Gastrocnemius medialis (tissue), 4 donors: ENCODE measurements around the gene PCDH9. TPM values are rescaled to one million over a fixed set of nuclear protein-coding genes. Genes with fewer than 3 reads are reported as not detected.

Source experiments
- ATAC-seq, 2 donors: fragments of 150-250 bp; one replicate each; pipeline ENCODE4 v1.9.1; 2016
- DNase-seq, 2 donors: peaks; one replicate each; pipeline ENCODE4 v3.0.0-alpha.2; 2019
- H3K27ac ChIP-seq, 4 donors: fragments of 200-600 bp; sonication (generic); 1 replicate in 1 of 4; 2 replicates in 3 of 4; pipeline ENCODE4 v1.5.1; 2016 to 2018; ENCODE audit warnings: mild to moderate bottlenecking in 2 of 4, moderate library complexity in 1 of 4
- H3K27me3 ChIP-seq, 3 donors: fragments of 200-600 bp; sonication (generic) in 2 of 3; 1 replicate in 1 of 3; 2 replicates in 2 of 3; pipeline versions ENCODE4 v1.5.1 to v1.6.0; 2016 to 2019; ENCODE audit warnings: mild to moderate bottlenecking in 1 of 3, moderate library complexity in 1 of 3
- H3K36me3 ChIP-seq, 2 donors: fragments of 200-600 bp; sonication (generic) in 1 of 2; one replicate each; pipeline ENCODE4 v1.5.1; 2017 to 2018
- H3K4me1 ChIP-seq, 2 donors: fragments of 200-600 bp; sonication (generic) in 1 of 2; one replicate each; pipeline ENCODE4 v1.5.1; 2016 to 2017; ENCODE audit warnings: mild to moderate bottlenecking in 2 of 2
- H3K4me3 ChIP-seq, 4 donors: fragments of 200-600 bp; sonication (generic) in 3 of 4; 1 replicate in 1 of 4; 2 replicates in 3 of 4; pipeline ENCODE4 v1.5.1; 2016 to 2019; ENCODE audit warnings: mild to moderate bottlenecking in 2 of 4
- H3K9me3 ChIP-seq, 3 donors: fragments of 200-600 bp; sonication (generic) in 2 of 3; 1 replicate in 1 of 3; 2 replicates in 2 of 3; pipeline ENCODE4 v1.5.1; 2016 to 2019
- CTCF ChIP-seq, 5 experiments: fragments of 450-650 bp in 3 of 5; fragments of 200-600 bp in 2 of 5; sonication (generic) in 2 of 5; IDR thresholded peaks in 4 of 5; conservative IDR thresholded peaks in 1 of 5; 1 replicate in 4 of 5; 2 replicates in 1 of 5; pipeline ENCODE4 v1.5.1; 2016 to 2019; ENCODE audit warnings: antibody characterized with exemption in 5 of 5, mild to moderate bottlenecking in 3 of 5, moderate library complexity in 3 of 5
- POLR2A ChIP-seq, 2 donors: fragments of 450-650 bp; IDR thresholded peaks; one replicate each; pipeline ENCODE4 v1.6.1; 2017; ENCODE audit warnings: antibody characterized with exemption in 2 of 2, mild to moderate bottlenecking in 2 of 2, moderate library complexity in 2 of 2
- in situ Hi-C, 4 donors: fragments of 200-750 bp; cut with MboI; loops; one replicate each; pipeline versions ENCODE4 v1.15.0 to v1.8.0; 2017; ENCODE audit warnings: low sequenced_read_pairs in 4 of 4
- intact Hi-C: fragments of 100-400 bp; cut with DNase I; formaldehyde crosslinking; loops from one replicate; pipeline ENCODE4 v1.15.1; 2023; ENCODE audit warnings: low total_unique reads
- total RNA-seq, 4 donors: library from RNA; depleted of rRNA; stranded (reverse); fragments of >200 nt; gene quantifications; one replicate each; pipeline versions ENCODE4 v1.1.0 to v1.2.3, GENCODE V29; 2016

Gene PCDH9
- total RNA-seq, 4 donors from 2014 or later = 1.4 to 2.1 (median 1.9) TPM

GRCh38 chr13:66546534-66547379, 683.4 kb downstream of the PCDH9 start:
- no peak overlapping the region for H3K27ac ChIP-seq
- H3K4me1 ChIP-seq = no peaks in the 10 kb centered on the region
- H3K4me3 ChIP-seq = no peak overlapping the region
- no peaks in the 10 kb centered on the region for H3K27me3 ChIP-seq
- DNase-seq = no peak
- H3K36me3 ChIP-seq = no peaks in the 10 kb centered on the region
- intact Hi-C loops (no loop called here), in situ Hi-C loops (no loop called here)
- no peak for TF ChIP-seq POLR2A (IDR thresholded peaks at IDR 0.05)
- no peak for TF ChIP-seq CTCF (IDR thresholded peaks at IDR 0.05 in 4 of 5, conservative IDR thresholded peaks at IDR 0.05 in 1 of 5)
- no peaks in the 10 kb centered on the region for H3K9me3 ChIP-seq
- ATAC-seq = no peak

- no peaks in the 10 kb centered on the region for H3K9me3 ChIP-seq
- DNase-seq = no peak
- no peaks in the 10 kb centered on the region for H3K4me1 ChIP-seq
- no peaks in the 10 kb centered on the region for H3K36me3 ChIP-seq
- no peak for TF ChIP-seq POLR2A (IDR thresholded peaks at IDR 0.05)
- TF ChIP-seq CTCF (IDR thresholded peaks at IDR 0.05 in 4 of 5, conservative IDR thresholded peaks at IDR 0.05 in 1 of 5) = no peak
- H3K4me3 ChIP-seq = no peak overlapping the region
- H3K27me3 ChIP-seq = no peaks in the 10 kb centered on the region
- intact Hi-C loops (no loop called here), in situ Hi-C loops (no loop called here)
- no peak overlapping the region for H3K27ac ChIP-seq
- ATAC-seq = no peak
These were observed 686.4 kb downstream of the PCDH9 start for GRCh38 chr13:66543780-66544179.

GRCh38 chr13:66537417-66537816, 692.7 kb downstream of the PCDH9 start:
- intact Hi-C loops = no loop called here
- in situ Hi-C loops = no loop called here
- no peaks in the 10 kb centered on the region for H3K36me3 ChIP-seq
- H3K27me3 ChIP-seq = no peaks in the 10 kb centered on the region
- ATAC-seq = no peak
- no peak for DNase-seq
- H3K27ac ChIP-seq = no peak overlapping the region
- H3K9me3 ChIP-seq = no peaks in the 10 kb centered on the region
- no peaks in the 10 kb centered on the region for H3K4me1 ChIP-seq
- H3K4me3 ChIP-seq = no peak overlapping the region
- TF ChIP-seq POLR2A (IDR thresholded peaks at IDR 0.05) = no peak
- TF ChIP-seq CTCF (IDR thresholded peaks at IDR 0.05 in 4 of 5, conservative IDR thresholded peaks at IDR 0.05 in 1 of 5) = no peak

GRCh38 chr13:66536746-66537145, 693.4 kb downstream of the PCDH9 start:
- TF ChIP-seq CTCF (IDR thresholded peaks at IDR 0.05 in 4 of 5, conservative IDR thresholded peaks at IDR 0.05 in 1 of 5) = no peak
- Histone ChIP-seq H3K36me3 (no peaks in the 10 kb centered on the region), H3K4me1 (no peaks in the 10 kb centered on the region), H3K4me3 (no peak overlapping the region), H3K27me3 (no peaks in the 10 kb centered on the region), H3K27ac (no peak overlapping the region), H3K9me3 (no peaks in the 10 kb centered on the region)
- DNase-seq = no peak
- intact Hi-C loops = no loop called here
- no peak for ATAC-seq
- in situ Hi-C loops = no loop called here
